GM23248 (cell line): ENCODE data around the gene THAP3. TPM values are rescaled to one million over a fixed set of nuclear protein-coding genes. Genes with fewer than 3 reads are reported as not detected.

Experiments used
- DNase-seq: peaks from one replicate; pipeline ENCODE4 v3.0.0-alpha.2; 2015
- H2AFZ ChIP-seq: fragments of 200-600 bp; sonication (generic); 2 replicates; pipeline ENCODE4 v1.6.1; 2016; ENCODE audit warnings: antibody characterized with exemption
- H3F3A ChIP-seq: fragments of 200-600 bp; sonication (generic); 2 replicates; pipeline ENCODE4 v1.6.1; 2016; ENCODE audit warnings: mild to moderate bottlenecking, antibody characterized with exemption, mixed run types; ENCODE audit not compliant: insufficient read depth
- H3K27ac ChIP-seq: fragments of 200-600 bp; sonication (generic); 2 replicates; pipeline ENCODE4 v1.5.1; 2016; ENCODE audit warnings: mild to moderate bottlenecking
- H3K27me3 ChIP-seq: fragments of 200-600 bp; sonication (generic); replicated peaks from 2 replicates; pipeline ENCODE4 v1.6.1; 2016; ENCODE audit warnings: mild to moderate bottlenecking; ENCODE audit not compliant: insufficient read depth
- H3K36me3 ChIP-seq: fragments of 200-600 bp; sonication (generic); 2 replicates; pipeline ENCODE4 v1.6.1; 2016; ENCODE audit warnings: low read depth, mild to moderate bottlenecking
- H3K4me1 ChIP-seq: fragments of 200-600 bp; sonication (generic); 2 replicates; pipeline ENCODE4 v1.6.1; 2016; ENCODE audit warnings: mild to moderate bottlenecking; ENCODE audit not compliant: insufficient read depth
- H3K4me2 ChIP-seq: fragments of 200-600 bp; sonication (generic); one replicate; pipeline ENCODE4 v1.6.1; 2016; ENCODE audit warnings: mild to moderate bottlenecking; ENCODE audit not compliant: unreplicated experiment
- H3K4me3 ChIP-seq: fragments of 200-600 bp; sonication (generic); 2 replicates; pipeline ENCODE4 v1.5.1; 2016; ENCODE audit warnings: mild to moderate bottlenecking
- H3K79me2 ChIP-seq: fragments of 200-600 bp; sonication (generic); 2 replicates; pipeline ENCODE4 v1.6.1; 2016; ENCODE audit warnings: mild to moderate bottlenecking; ENCODE audit not compliant: insufficient read depth
- H3K9ac ChIP-seq: fragments of 200-600 bp; sonication (generic); 2 replicates; pipeline ENCODE4 v1.6.1; 2016; ENCODE audit warnings: mild to moderate bottlenecking
- H3K9me2 ChIP-seq: fragments of 200-600 bp; sonication (generic); 2 replicates; pipeline ENCODE4 v1.6.1; 2016; ENCODE audit warnings: mixed run types, mild to moderate bottlenecking, moderate library complexity; ENCODE audit not compliant: insufficient read depth
- H3K9me3 ChIP-seq: fragments of 200-600 bp; sonication (generic); one replicate; pipeline ENCODE4 v1.6.1; 2017; ENCODE audit warnings: low read depth
- H4K20me1 ChIP-seq: fragments of 200-600 bp; sonication (generic); 2 replicates; pipeline ENCODE4 v1.6.0; 2016; ENCODE audit not compliant: insufficient read depth
- EZH2 ChIP-seq: fragments of 200-600 bp; sonication (generic); IDR thresholded peaks from 2 replicates; pipeline ENCODE4 v1.6.1; 2018; ENCODE audit warnings: antibody characterized with exemption, mild to moderate bottlenecking; ENCODE audit not compliant: insufficient read depth, poor library complexity, severe bottlenecking
- EZH2phosphoT487 ChIP-seq: fragments of 200-600 bp; sonication (generic); IDR thresholded peaks from 2 replicates; pipeline ENCODE4 v1.6.1; 2018; ENCODE audit warnings: antibody characterized with exemption, moderate library complexity, mild to moderate bottlenecking, low read depth; ENCODE audit not compliant: insufficient read depth
- WGBS, 2 experiments: methylation state at CpG; one replicate each; pipeline ENCODE4 v1.1.6; 2015 to 2017; ENCODE audit warnings: low lambda C conversion rate in 2 of 2, low coverage in 1 of 2; ENCODE audit errors: missing lambda C conversion rate in 2 of 2; 5-methylcytosine and 5-hydroxymethylcytosine counted together
- in situ Hi-C: fragments of 300-500 bp; cut with MboI; formaldehyde crosslinking; loops from 2 replicates; pipeline ENCODE4 v1.15.0; 2020
- polyA plus RNA-seq: library from polyadenylated mRNA; unstranded; fragments of >200 nt; fragmentation: Nextera tagmentation; extraction: Ambion mirVana; gene quantifications from 2 replicates; pipeline ENCODE4 v1.2.1, GENCODE V29; 2016
- total RNA-seq: library from RNA; depleted of rRNA; stranded (reverse); fragments of >200 nt; shearing (Covaris generic); gene quantifications from 2 replicates; pipeline ENCODE4 v1.2.3, GENCODE V29; 2014

Gene THAP3
- total and polyA plus RNA-seq, 2 experiments from 2014 or later = 14.5 to 19.0 TPM

DNA sequence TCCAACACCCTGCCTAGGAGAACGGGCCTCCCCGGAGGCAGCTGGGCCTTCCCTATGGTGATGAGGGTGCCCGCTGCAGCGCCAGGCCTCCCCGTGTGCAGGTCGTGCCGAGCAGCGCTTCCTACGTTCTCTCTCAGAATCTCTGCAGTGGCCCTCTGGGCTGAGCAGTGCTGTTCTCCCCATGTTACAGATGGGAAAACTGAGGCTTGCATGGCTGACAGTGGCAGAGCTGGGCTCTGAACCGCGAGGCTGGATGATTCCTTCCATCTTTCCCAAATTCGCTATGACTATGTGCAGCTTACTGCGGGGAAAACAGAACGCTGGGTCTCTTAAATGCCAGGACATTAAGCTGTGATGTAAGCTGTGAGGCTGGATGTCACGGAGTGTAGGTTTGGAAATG lies 30.9 kb upstream of the THAP3 start:
- TF ChIP-seq EZH2 (no peak), EZH2phosphoT487 (no peak)
- no peak overlapping the region for H3K27ac ChIP-seq
- no peak overlapping the region for H3K4me3 ChIP-seq
- H3K9ac ChIP-seq = no peak overlapping the region
- H3K79me2 ChIP-seq = peaks cover 75% of the 10 kb centered on the region
- DNase-seq = no peak
- peaks cover 39% of the 10 kb centered on the region for H3K36me3 ChIP-seq
- H3F3A ChIP-seq = peaks cover 22% of the 10 kb centered on the region
- no peaks in the 10 kb centered on the region for H3K9me2 ChIP-seq
- no peaks in the 10 kb centered on the region for H4K20me1 ChIP-seq
- no peak overlapping the region for H3K4me2 ChIP-seq
- in situ Hi-C loops = no loop called here
- 91 to 93% methylated on average over 15 of the region's 15 CpGs for WGBS, 2 experiments
- no peak overlapping the region for H2AFZ ChIP-seq
- no peaks in the 10 kb centered on the region for H3K27me3 ChIP-seq
- H3K4me1 ChIP-seq = no peaks in the 10 kb centered on the region
- H3K9me3 ChIP-seq = no peaks in the 10 kb centered on the region

- Histone ChIP-seq H3F3A (peaks cover 9% of the 10 kb centered on the region), H2AFZ (no peak overlapping the region), H3K9ac (no peak overlapping the region), H3K4me3 (no peak overlapping the region), H4K20me1 (no peaks in the 10 kb centered on the region; the same call in 1 of the 2 replicates), H3K4me2 (no peak overlapping the region), H3K79me2 (peaks cover 88% of the 10 kb centered on the region), H3K36me3 (peaks cover 39% of the 10 kb centered on the region), H3K9me3 (no peaks in the 10 kb centered on the region), H3K4me1 (peaks cover 4% of the 10 kb centered on the region; the same call in 1 of the 2 replicates), H3K27ac (no peak overlapping the region), H3K27me3 (no peaks in the 10 kb centered on the region), H3K9me2 (no peaks in the 10 kb centered on the region)
- in situ Hi-C loops = no loop called here
- DNase-seq = no peak
- WGBS, 2 experiments = 91 to 92% methylated on average over 11 of the region's 11 CpGs
- no peak for TF ChIP-seq EZH2phosphoT487
- TF ChIP-seq EZH2 = no peak
These were observed 29.5 kb upstream of the THAP3 start for GRCh38 chr1:6594977-6595740.

GRCh38 chr1:6596351-6596750 lies 28.3 kb upstream of the THAP3 start:
- no peaks in the 10 kb centered on the region; the same call in 1 of the 2 replicates for H4K20me1 ChIP-seq
- H3K4me3 ChIP-seq = no peak overlapping the region
- H3K9me2 ChIP-seq = no peaks in the 10 kb centered on the region
- WGBS, 2 experiments = 65 to 66% methylated on average over 7 of the region's 7 CpGs
- peaks cover 98% of the 10 kb centered on the region for H3K79me2 ChIP-seq
- DNase-seq = no peak
- H3K36me3 ChIP-seq = peaks cover 33% of the 10 kb centered on the region
- in situ Hi-C loops = no loop called here
- H3K9me3 ChIP-seq = no peaks in the 10 kb centered on the region
- H3K27me3 ChIP-seq = no peaks in the 10 kb centered on the region
- no peak for TF ChIP-seq EZH2
- TF ChIP-seq EZH2phosphoT487 = no peak
- peaks cover 4% of the 10 kb centered on the region; the same call in 1 of the 2 replicates for H3K4me1 ChIP-seq
- H3K9ac ChIP-seq = no peak overlapping the region
- peaks cover 8% of the 10 kb centered on the region for H3F3A ChIP-seq
- no peak overlapping the region for H2AFZ ChIP-seq
- H3K27ac ChIP-seq = no peak overlapping the region
- H3K4me2 ChIP-seq = no peak overlapping the region

DNA sequence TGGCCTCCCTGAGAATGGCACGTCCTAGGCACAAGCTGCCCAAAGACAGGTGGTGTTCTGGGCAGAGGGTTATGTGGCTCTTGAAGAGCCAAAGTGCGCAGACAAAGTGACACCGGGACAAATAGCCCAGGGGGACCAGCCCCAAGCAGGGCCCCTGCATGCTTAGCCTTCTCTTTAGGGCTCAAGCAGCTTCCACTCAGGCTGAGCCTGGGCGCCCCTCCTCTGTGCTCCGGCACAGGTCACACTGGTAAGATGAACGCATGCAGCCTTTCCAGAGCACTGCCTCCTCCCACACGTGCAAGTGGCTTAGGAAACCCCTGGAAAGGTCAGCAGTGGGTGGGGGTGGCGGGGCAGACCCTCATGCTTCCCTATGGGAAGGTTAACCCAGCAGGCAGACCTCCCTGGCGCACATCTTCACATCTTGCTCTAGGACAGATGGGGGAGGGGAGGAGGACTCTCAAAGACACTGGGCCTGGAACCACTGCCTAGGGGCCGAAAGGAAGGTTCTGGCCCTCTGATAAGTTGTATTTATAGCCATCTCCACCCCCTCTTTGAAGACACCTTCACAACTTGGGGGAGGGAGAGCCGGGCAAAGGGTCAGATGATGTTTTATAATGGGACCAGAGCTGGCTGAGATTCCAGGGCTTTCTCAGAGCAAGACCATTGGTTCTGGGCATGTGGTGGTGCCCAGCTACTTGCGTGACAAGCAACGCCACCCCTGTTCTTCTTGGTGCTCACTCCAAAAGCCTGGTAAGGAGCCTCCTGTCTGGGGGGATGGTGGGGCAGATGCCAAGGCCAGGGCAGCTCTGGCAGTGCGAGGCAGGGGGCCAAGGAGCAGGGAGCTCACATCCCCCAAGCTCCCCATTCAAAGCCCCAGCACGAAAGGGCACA lies 27.5 kb upstream of the THAP3 start:
- in situ Hi-C loops = no loop called here
- H3K27ac ChIP-seq = no peak overlapping the region
- no peak overlapping the region for H3K4me3 ChIP-seq
- no peak overlapping the region for H3K9ac ChIP-seq
- no peak overlapping the region for H2AFZ ChIP-seq
- H3K4me1 ChIP-seq = peaks cover 4% of the 10 kb centered on the region; the same call in 1 of the 2 replicates
- H3K9me2 ChIP-seq = no peaks in the 10 kb centered on the region
- 88 to 89% methylated on average over 12 to 15 of the region's 15 CpGs for WGBS, 2 experiments
- no peak for TF ChIP-seq EZH2
- no peak for TF ChIP-seq EZH2phosphoT487
- no peaks in the 10 kb centered on the region; the same call in 1 of the 2 replicates for H4K20me1 ChIP-seq
- H3K79me2 ChIP-seq = peaks cover 98% of the 10 kb centered on the region
- no peaks in the 10 kb centered on the region for H3K27me3 ChIP-seq
- no peak for DNase-seq
- H3F3A ChIP-seq = peaks cover 8% of the 10 kb centered on the region
- peaks cover 33% of the 10 kb centered on the region for H3K36me3 ChIP-seq
- no peak overlapping the region for H3K4me2 ChIP-seq
- H3K9me3 ChIP-seq = no peaks in the 10 kb centered on the region
